Subcutaneous abdominal adipose tissue (tissue), 5 donors: ENCODE data around the gene CIAO3.

Experiments used
- H3K27ac ChIP-seq: one replicate; pipeline ENCODE4 v1.7.0; 2013; ENCODE audit warnings: low read depth, mild to moderate bottlenecking, inconsistent platforms, low read length, moderate library complexity
- H3K27me3 ChIP-seq, 5 donors: one replicate each; pipeline ENCODE4 v1.7.0; 2013; ENCODE audit warnings: low read length in 5 of 5, inconsistent platforms in 1 of 5; ENCODE audit not compliant: control insufficient read depth in 5 of 5, insufficient read depth in 4 of 5
- H3K36me3 ChIP-seq, 5 donors: one replicate each; pipeline ENCODE4 v1.7.0; 2013; ENCODE audit warnings: low read length in 5 of 5; ENCODE audit not compliant: control insufficient read depth in 5 of 5, insufficient read depth in 5 of 5
- H3K4me1 ChIP-seq, 5 donors: one replicate each; pipeline ENCODE4 v1.7.0; 2013; ENCODE audit warnings: low read length in 5 of 5, mild to moderate bottlenecking in 3 of 5, moderate library complexity in 1 of 5; ENCODE audit not compliant: control insufficient read depth in 5 of 5, insufficient read depth in 5 of 5
- H3K4me3 ChIP-seq, 5 donors: one replicate each; pipeline ENCODE4 v1.7.0; 2013; ENCODE audit warnings: low read length in 5 of 5, low read depth in 1 of 5
- H3K9ac ChIP-seq, 5 donors: one replicate each; pipeline ENCODE4 v1.7.0; 2013; ENCODE audit warnings: low read length in 5 of 5, mild to moderate bottlenecking in 4 of 5, moderate library complexity in 3 of 5
- H3K9me3 ChIP-seq, 5 donors: one replicate each; pipeline ENCODE4 v1.7.0; 2013; ENCODE audit warnings: low read length in 5 of 5; ENCODE audit not compliant: control insufficient read depth in 5 of 5
- donor health status: healthy.
- donor health status: healthy.
- donor health status: healthy.
- donor health status: healthy.
- donor health status: healthy.

The CIAO3 gene

DNA sequence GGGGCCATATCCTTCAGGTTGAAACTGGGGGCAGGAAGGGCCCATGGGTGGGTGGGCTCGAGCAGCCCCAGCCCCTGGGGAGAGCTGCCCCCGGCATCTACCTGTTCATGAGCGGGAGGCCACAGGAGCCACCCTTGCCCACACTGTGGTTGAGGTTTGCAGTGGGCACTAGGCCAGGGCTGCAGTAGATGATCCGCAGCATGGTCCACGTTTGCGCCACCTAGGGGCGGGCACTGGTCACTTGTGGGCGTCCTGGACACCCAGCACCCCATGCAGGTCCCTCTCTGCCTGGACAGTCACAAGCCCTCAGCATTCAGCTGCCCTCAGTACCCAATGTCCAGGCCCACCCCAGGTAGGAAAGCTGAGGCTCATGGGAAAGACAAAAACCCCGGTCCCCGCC lies 54.8 kb downstream of the CIAO3 start:
- H3K27ac ChIP-seq, result no peak overlapping the region
- no peaks in the 10 kb centered on the region for H3K9me3 ChIP-seq
- H3K9ac ChIP-seq, result no peak overlapping the region
- no peaks in the 10 kb centered on the region for H3K27me3 ChIP-seq
- H3K4me1 ChIP-seq, result peaks cover 11 to 74% (median 62%) of the 10 kb centered on the region in 5 donors
- H3K4me3 ChIP-seq, result no peak overlapping the region
- peaks cover 0 to 35% (median 31%) of the 10 kb centered on the region in 5 donors for H3K36me3 ChIP-seq

DNA sequence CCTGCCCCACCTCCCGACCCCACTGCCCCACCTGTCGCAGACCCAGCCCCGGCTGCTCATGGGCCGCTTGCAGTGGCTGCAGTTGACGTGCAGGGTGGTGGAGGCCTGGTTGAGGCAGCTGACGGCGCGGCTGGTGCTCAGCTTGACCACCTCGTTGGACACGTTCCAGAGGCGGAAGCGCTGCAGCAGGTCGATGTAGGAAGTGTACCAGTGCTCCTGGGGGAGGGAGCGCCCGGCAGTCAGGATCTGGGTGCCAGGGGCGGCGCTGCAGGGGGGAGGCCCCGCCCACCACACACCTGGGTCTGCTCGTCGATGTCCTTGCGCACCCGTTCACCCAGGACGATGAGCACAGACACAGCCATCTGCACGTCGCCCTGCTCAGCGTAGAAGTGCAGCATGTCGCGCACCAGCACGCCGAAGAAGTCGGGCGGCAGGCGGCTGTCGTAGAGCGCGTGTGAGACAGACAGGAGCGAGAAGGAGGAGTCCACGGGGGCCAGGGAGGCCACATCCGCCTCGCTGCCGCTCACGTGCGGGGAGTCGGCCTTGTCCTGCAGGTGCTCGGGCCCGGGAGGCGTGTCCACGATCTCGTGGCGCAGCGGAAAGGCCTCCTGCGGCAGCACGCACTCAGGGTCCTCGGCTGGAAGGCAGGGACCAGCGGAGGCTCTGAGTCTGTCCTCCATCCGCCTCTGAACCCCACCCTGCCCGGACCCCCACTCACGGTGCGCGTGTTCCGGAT lies 55.7 kb downstream of the CIAO3 start:
- Histone ChIP-seq H3K4me3 (peak overlapping the region in 2 of 5 donors; percentile 68 to 78), H3K36me3 (peaks cover 0 to 35% (median 31%) of the 10 kb centered on the region in 5 donors), H3K27me3 (no peaks in the 10 kb centered on the region), H3K9me3 (no peaks in the 10 kb centered on the region), H3K27ac (no peak overlapping the region), H3K4me1 (peaks cover 11 to 71% (median 59%) of the 10 kb centered on the region in 5 donors), H3K9ac (no peak overlapping the region)

DNA sequence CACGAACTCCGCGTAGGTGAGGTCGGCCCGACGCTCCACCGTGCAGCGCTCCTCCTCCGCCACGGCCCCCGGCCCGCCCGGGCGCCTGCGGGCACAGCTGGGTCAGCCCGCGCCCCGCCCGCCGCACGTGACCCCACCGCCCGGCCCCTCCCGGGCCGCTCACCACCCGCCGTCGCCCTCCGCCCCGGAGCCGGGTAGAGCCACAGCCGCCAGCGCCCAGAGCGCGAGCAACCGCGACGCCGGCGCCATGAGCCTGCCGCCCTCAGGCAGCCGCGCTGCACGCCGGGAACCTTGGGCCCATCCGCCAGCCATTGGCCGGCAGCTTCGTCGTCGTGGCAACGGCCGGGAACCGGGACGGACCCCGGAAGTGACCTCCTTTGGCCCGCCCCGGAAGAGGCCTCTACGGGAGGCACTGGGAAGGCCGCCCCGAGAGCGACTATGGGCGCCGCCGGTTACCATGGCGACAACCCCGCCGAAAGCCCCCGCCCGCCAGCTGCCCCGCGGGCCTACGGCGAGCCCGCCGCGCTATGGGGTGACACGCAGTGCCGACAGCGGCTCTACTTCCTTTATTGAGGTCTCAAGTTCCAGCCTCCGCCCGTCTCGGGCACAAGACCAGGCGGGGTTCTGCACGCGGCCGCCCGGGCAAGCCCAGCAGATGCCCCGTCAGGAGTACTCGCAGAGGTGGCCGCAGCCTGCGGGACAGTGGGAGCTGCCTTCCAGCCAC lies 56.6 kb downstream of the CIAO3 start, which contains the start of gene JMJD8:
Gene JMJD8, minus strand, starts transcription at position 264 of the 724 bp plus-strand sequence. Its CDS starts 15 bp downstream, at position 249.
- peaks cover 7 to 69% (median 55%) of the 10 kb centered on the region in 5 donors for H3K4me1 ChIP-seq
- peak within 1 kb of the TSS; percentile 50 for H3K27ac ChIP-seq

DNA sequence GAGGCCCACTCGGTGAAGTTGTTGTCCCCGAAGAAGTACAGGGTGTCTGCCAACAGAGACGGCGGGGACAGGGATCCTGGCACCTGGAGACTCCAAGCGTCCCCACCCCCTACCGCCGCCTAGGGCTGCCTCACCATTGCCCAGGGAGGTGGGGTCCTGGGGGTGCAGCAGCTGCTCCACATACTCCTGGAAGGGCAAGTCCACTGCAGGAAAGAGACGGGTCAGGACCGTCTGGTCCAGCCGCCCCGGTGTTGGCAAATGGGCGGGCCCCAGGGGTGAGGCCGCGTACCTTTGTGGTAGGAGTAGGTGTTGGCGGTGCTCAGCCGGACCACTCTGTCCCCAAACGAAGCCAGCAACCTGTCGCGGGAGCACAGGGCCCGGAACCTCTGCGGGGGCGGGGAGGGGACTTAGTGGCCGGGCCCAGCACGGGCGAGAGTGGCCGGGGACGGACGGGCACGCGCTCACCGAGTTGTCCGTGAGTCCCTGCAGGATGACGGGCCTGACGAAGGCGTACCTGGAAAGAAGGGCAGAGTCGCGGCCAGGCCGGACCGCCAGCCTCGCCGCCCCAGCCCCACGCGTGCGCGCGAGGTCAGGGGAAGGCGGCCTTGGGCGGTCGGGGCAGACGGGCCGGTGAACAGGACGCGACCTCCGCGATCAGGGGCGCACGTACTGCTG lies 57.3 kb downstream of the CIAO3 start:
- peaks cover 4 to 68% (median 51%) of the 10 kb centered on the region in 5 donors for H3K4me1 ChIP-seq
- H3K27me3 ChIP-seq, result no peaks in the 10 kb centered on the region
- peak overlapping the region; percentile 37 for H3K27ac ChIP-seq
- peak overlapping the region in 3 of 5 donors; percentile 62 to 71 (median 68) for H3K9ac ChIP-seq
- H3K36me3 ChIP-seq, result peaks cover 0 to 35% (median 31%) of the 10 kb centered on the region in 5 donors
- H3K4me3 ChIP-seq, result peak overlapping the region in 4 of 5 donors; percentile 67 to 80 (median 73)
- H3K9me3 ChIP-seq, result no peaks in the 10 kb centered on the region

More for the DNA sequence above, 56.6 kb downstream of the CIAO3 start, which contains the start of gene JMJD8:
- Histone ChIP-seq H3K27me3 (no peaks in the 10 kb centered on the region), H3K9me3 (no peaks in the 10 kb centered on the region), H3K4me3 (peak within 1 kb of the TSS in 4 of 5 donors; percentile 67 to 80 (median 73)), H3K9ac (peak within 1 kb of the TSS in 4 of 5 donors; percentile 58 to 78 (median 68)), H3K36me3 (peaks cover 0 to 35% (median 31%) of the 10 kb centered on the region in 5 donors)

DNA sequence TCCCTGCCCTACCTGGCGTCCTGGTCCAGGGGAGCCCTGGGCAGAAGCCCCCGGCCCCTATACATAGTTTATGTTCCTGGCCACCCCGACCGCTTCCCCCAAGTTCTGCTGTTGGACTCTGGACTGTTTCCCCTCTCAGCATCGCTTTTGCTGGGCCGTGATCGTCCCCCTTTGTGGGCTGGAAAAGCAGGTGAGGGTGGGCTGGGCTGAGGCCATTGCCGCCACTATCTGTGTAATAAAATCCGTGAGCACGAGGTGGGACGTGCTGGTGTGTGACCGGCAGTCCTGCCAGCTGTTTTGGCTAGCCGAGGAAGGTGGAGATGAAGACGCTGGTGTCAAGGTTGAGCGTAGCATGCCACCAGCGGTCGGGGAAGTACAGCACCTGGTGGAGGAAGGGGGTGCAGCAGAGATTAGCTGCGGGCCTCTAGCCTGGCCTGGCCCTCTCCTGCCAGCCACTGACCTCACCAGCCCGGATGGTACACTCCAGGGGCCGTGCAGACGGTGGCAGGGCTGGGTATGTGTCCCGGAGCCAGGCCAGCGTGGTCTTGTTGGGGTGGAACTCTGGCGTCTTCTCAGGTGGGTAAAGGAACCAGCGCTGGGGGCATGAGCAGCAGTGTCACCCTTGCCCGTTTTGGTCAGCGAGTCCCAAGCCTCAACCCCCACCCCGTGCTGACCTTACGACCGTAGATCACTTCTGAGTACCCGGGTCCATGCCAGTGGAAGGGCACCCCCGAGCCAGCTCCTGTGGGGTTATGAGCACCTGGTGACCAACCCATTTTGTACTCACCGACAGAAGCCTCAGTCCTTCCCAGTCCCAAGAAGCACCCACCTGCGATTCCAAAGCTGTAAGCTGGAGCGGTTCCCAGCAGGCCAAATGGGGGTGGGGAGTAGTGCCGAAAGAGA lies 58.1 kb downstream of the CIAO3 start:
- Histone ChIP-seq H3K36me3 (peaks cover 0 to 34% (median 29%) of the 10 kb centered on the region in 5 donors), H3K9ac (peak overlapping the region in 3 of 5 donors; percentile 24 to 71 (median 62)), H3K9me3 (no peaks in the 10 kb centered on the region), H3K27ac (peak overlapping the region; percentile 37), H3K27me3 (no peaks in the 10 kb centered on the region), H3K4me3 (peak overlapping the region in 2 of 5 donors; percentile 68 to 78), H3K4me1 (peaks cover 4 to 65% (median 51%) of the 10 kb centered on the region in 5 donors)

DNA sequence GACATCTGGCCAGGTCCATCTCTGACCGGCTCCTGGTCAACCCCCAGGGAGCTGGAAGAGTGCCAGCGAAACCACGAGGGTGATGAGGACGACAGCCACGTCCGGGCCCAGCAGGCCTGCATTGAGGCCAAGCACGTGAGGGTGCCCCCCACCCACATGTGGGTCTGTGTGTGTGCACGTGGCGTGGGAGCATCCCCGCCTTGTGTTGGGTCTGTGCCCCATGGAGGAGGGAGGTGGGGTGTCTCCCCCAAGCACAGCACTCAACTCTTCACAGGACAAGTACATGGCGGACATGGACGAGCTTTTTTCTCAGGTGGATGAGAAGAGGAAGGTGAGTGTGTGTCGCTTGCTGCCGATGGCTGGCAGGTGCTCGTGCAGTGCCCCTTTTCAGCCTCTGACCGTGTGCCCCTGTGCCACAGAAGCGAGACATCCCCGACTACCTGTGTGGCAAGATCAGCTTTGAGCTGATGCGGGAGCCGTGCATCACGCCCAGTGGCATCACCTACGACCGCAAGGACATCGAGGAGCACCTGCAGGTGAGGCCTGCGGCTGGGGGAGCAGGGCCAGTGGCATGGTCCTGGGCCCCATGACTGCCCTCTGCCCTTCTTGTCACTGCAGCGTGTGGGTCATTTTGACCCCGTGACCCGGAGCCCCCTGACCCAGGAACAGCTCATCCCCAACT lies 58.9 kb downstream of the CIAO3 start:
- peak overlapping the region in 3 of 5 donors; percentile 84 to 90 (median 85) for H3K9ac ChIP-seq
- H3K27me3 ChIP-seq, result peaks cover 0 to 3% (median 0%) of the 10 kb centered on the region in 5 donors
- H3K36me3 ChIP-seq, result peaks cover 0 to 25% (median 21%) of the 10 kb centered on the region in 5 donors
- peak overlapping the region; percentile 62 for H3K27ac ChIP-seq
- H3K9me3 ChIP-seq, result no peaks in the 10 kb centered on the region
- H3K4me3 ChIP-seq, result peak overlapping the region in 4 of 5 donors; percentile 25 to 78 (median 74)
- H3K4me1 ChIP-seq, result peaks cover 4 to 65% (median 51%) of the 10 kb centered on the region in 5 donors

DNA sequence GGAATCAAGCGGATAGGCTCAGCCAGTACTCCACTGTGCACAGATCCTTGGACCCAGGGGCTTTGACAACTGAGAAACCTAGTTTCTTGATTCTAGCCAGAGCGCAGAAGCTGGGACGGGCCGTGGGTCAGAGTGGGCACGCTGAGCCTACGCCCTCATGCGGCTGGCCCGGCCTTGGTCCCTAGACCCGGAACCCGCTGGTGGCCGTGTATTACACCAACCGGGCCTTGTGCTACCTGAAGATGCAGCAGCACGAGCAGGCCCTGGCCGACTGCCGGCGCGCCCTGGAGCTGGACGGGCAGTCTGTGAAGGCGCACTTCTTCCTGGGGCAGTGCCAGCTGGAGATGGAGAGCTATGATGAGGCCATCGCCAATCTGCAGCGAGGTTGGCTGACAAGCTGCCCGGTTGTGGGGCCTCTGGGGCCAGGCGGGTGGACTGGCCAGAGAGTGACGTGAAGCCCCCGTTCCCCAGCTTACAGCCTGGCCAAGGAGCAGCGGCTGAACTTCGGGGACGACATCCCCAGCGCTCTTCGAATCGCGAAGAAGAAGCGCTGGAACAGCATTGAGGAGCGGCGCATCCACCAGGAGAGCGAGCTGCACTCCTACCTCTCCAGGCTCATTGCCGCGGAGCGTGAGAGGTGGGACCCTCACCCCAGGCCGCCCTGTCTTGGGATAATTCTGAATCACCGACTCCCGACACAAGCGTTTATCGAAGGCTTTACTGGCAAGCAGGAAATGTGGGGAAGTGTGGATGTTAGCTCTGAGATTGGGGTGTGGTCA lies 59.6 kb downstream of the CIAO3 start:
- Histone ChIP-seq H3K36me3 (peaks cover 0 to 19% (median 16%) of the 10 kb centered on the region in 5 donors), H3K27me3 (peaks cover 0 to 4% (median 0%) of the 10 kb centered on the region in 5 donors), H3K27ac (peak overlapping the region; percentile 62), H3K4me1 (peaks cover 4 to 69% (median 52%) of the 10 kb centered on the region in 5 donors), H3K9me3 (no peaks in the 10 kb centered on the region), H3K4me3 (peak overlapping the region; percentile 59 to 78 (median 75)), H3K9ac (peak overlapping the region in 4 of 5 donors; percentile 84 to 90 (median 86))

DNA sequence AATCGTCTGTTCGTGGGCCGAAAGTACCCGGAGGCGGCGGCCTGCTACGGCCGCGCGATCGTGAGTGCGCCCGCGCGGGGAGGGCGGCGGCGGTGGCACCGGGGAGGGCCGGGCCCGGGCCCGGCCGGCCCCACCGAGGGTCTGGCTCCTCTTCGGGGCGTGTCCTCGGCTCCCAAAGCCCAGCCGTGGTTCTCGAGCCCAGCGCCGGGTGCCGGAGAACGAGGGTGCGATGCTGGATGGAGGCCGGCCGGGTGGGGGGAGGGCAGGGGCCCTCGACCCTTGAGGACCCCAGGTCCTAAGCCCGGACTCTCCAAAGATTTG lies 60.2 kb downstream of the CIAO3 start:
- Histone ChIP-seq H3K27ac (peak overlapping the region; percentile 62), H3K36me3 (peaks cover 0 to 19% (median 16%) of the 10 kb centered on the region in 5 donors), H3K4me1 (peaks cover 4 to 69% (median 57%) of the 10 kb centered on the region in 5 donors), H3K9me3 (no peaks in the 10 kb centered on the region), H3K27me3 (peaks cover 0 to 4% (median 0%) of the 10 kb centered on the region in 5 donors), H3K9ac (peak overlapping the region in 4 of 5 donors; percentile 84 to 90 (median 86)), H3K4me3 (peak overlapping the region; percentile 59 to 78 (median 75))
